Panc1 (cell line): ENCODE results near the gene ACTR5. TPM values are rescaled to one million over a fixed set of nuclear protein-coding genes. Genes with fewer than 3 reads are reported as not detected.

Experiments
- ATAC-seq: fragments of 200-7000 bp; cut with Tn5 transposase; 2 replicates; pipeline ENCODE4 v1.9.1; 2020; ENCODE audit warnings: mild to moderate bottlenecking, moderate library complexity
- BruUV-seq: library from RNA; stranded (reverse); fragments of 400-500 nt; replicated peaks from 2 replicates; lab custom pipeline; 2021; lab: Mats Ljungman, UMichigan
- CTCF ChIA-PET: fragments of 300-600 bp; sonication (Branson Sonifier 250); formaldehyde crosslinking; loops from one replicate; lab custom pipeline; 2022; ENCODE audit warnings: antibody characterized with exemption; lab: Charles Lee
- POLR2A ChIA-PET: fragments of 300-600 bp; sonication (Branson Sonifier 250); formaldehyde crosslinking; loops from one replicate; lab custom pipeline; 2022; ENCODE audit warnings: antibody characterized with exemption; lab: Charles Lee
- DNase-seq: peaks from one replicate; pipeline ENCODE4 v3.0.0-alpha.2; 2010; ENCODE audit warnings: low read depth, low spot score
- H3K27ac ChIP-seq: 2 replicates; pipeline ENCODE4 v1.5.1; 2011; ENCODE audit warnings: mild to moderate bottlenecking, low read length, inconsistent platforms
- H3K27me3 ChIP-seq: fragments of 200-500 bp; sonication (Bioruptor generic); 2 replicates; pipeline ENCODE4 v1.6.0; 2014; ENCODE audit warnings: low read length, inconsistent platforms; ENCODE audit not compliant: control insufficient read depth, insufficient read depth
- H3K36me3 ChIP-seq: fragments of 200-500 bp; sonication (Bioruptor generic); 2 replicates; pipeline ENCODE4 v1.5.1; 2014; ENCODE audit warnings: inconsistent platforms, mild to moderate bottlenecking, low read length, moderate library complexity; ENCODE audit not compliant: control insufficient read depth, insufficient read depth
- H3K4me1 ChIP-seq: 2 replicates; pipeline ENCODE4 v1.5.1; 2011; ENCODE audit warnings: inconsistent platforms, mild to moderate bottlenecking, low read length, moderate library complexity; ENCODE audit not compliant: control insufficient read depth, insufficient read depth
- H3K4me3 ChIP-seq, 2 experiments: 2 replicates each; pipeline ENCODE4 v1.5.1; 2011 to 2012; ENCODE audit warnings: low read depth in 2 of 2, low read length in 2 of 2, mild to moderate bottlenecking in 2 of 2, inconsistent platforms in 1 of 2, moderate library complexity in 1 of 2
- H3K9me3 ChIP-seq: fragments of 200-500 bp; sonication (Bioruptor generic); 2 replicates; pipeline ENCODE4 v1.5.1; 2014; ENCODE audit warnings: low read depth, mild to moderate bottlenecking, inconsistent platforms, low read length, moderate library complexity; ENCODE audit not compliant: control insufficient read depth, insufficient read depth
- CTCF ChIP-seq: fragments of 450-650 bp; IDR thresholded peaks from 2 replicates; pipeline ENCODE4 v1.5.1; 2017; ENCODE audit warnings: mild to moderate bottlenecking
- POLR2AphosphoS5 ChIP-seq: IDR thresholded peaks from 2 replicates; pipeline ENCODE4 v1.6.1; 2012; ENCODE audit warnings: mild to moderate bottlenecking, low read depth, low read length, moderate library complexity
- REST ChIP-seq, 2 experiments: IDR thresholded peaks; 2 replicates each; pipeline ENCODE4 v1.6.1; 2011 to 2012; ENCODE audit warnings: low read depth in 2 of 2, control low read depth in 1 of 2, low read length in 1 of 2, mild to moderate bottlenecking in 1 of 2, moderate library complexity in 1 of 2; ENCODE audit not compliant: insufficient read depth in 1 of 2
- SIN3A ChIP-seq: IDR thresholded peaks from 2 replicates; pipeline ENCODE4 v1.6.1; 2012; ENCODE audit warnings: low read depth, mild to moderate bottlenecking, low read length, moderate library complexity, borderline replicate concordance; ENCODE audit not compliant: insufficient read depth
- TCF7L2 ChIP-seq: IDR thresholded peaks from 2 replicates; pipeline ENCODE4 v1.6.1; 2011; ENCODE audit warnings: mild to moderate bottlenecking, low read depth, low read length, inconsistent platforms
- in situ Hi-C: cut with HindIII; loops from 2 replicates; pipeline ENCODE4 v1.10.0; 2016; ENCODE audit warnings: low sequenced_read_pairs, low pct_unique_long_range_greater_than_20kb
- intact Hi-C: fragments of 100-400 bp; cut with micrococcal nuclease; formaldehyde crosslinking; loops from one replicate; pipeline ENCODE4 v1.10.0; 2022; ENCODE audit not compliant: unreplicated experiment
- total RNA-seq: library from RNA; stranded (reverse); gene quantifications from one replicate; pipeline ENCODE4 v1.2.1, GENCODE V29; 2021; ENCODE audit not compliant: unreplicated experiment

Gene ACTR5
- total RNA-seq, 1 experiment from 2014 or later: 12.1 TPM

GRCh38 chr20:38806855-38807655, 58.8 kb downstream of the ACTR5 start:
- no TSS peak for BruUV-seq
- intact Hi-C loops (no loop called here), in situ Hi-C loops (no loop called here)
- ChIA-PET CTCF (no interaction called here), POLR2A (interaction anchor here (0.6 kb wide), 1 partner anchor 87 kb away, joined by 3 read pairs; no protein-coding TSS in a partner anchor)
- peak overlapping the region in 1 of 2 experiments; percentile 41; a peak in 1 of 4 replicates for H3K4me3 ChIP-seq
- peaks cover 9% of the 10 kb centered on the region for H3K27me3 ChIP-seq
- no peaks in the 10 kb centered on the region for H3K4me1 ChIP-seq
- no peaks in the 10 kb centered on the region for H3K36me3 ChIP-seq
- DNase-seq (no peak), ATAC-seq (no peak)
- H3K9me3 ChIP-seq: no peaks in the 10 kb centered on the region
- TF ChIP-seq TCF7L2 (no peak), REST (IDR thresholded peaks at IDR 0.05; ENCODE audit: insufficient read depth in 1 of 2, low read depth in 2 of 2, low read length in 1 of 2) (no peak), CTCF (no peak), SIN3A (no peak), POLR2AphosphoS5 (no peak)
- H3K27ac ChIP-seq: no peak overlapping the region

GRCh38 chr20:38809942-38810341, 61.7 kb downstream of the ACTR5 start:
- ChIA-PET POLR2A (no interaction called here), CTCF (no interaction called here)
- H3K4me3 ChIP-seq: no peak overlapping the region
- no peaks in the 10 kb centered on the region for H3K9me3 ChIP-seq
- DNase-seq (no peak), ATAC-seq (no peak)
- BruUV-seq: no TSS peak
- H3K27me3 ChIP-seq: peaks cover 14% of the 10 kb centered on the region
- intact Hi-C loops (no loop called here), in situ Hi-C loops (no loop called here)
- no peak for TF ChIP-seq POLR2AphosphoS5
- no peak for TF ChIP-seq TCF7L2
- no peak for TF ChIP-seq SIN3A
- TF ChIP-seq REST (IDR thresholded peaks at IDR 0.05; ENCODE audit: insufficient read depth in 1 of 2, low read depth in 2 of 2, low read length in 1 of 2): no peak
- no peak for TF ChIP-seq CTCF
- H3K4me1 ChIP-seq: no peaks in the 10 kb centered on the region
- H3K27ac ChIP-seq: no peak overlapping the region
- H3K36me3 ChIP-seq: no peaks in the 10 kb centered on the region
